NCI-H82 treated with DMSO at 0.1 percent for 48 hours (cell line): ENCODE measurements around the gene APAF1.

ENCODE experiments used
- DNase-seq: peaks from one replicate; lab custom pipeline; 2025; ENCODE audit not compliant: unreplicated experiment; lab: John Stamatoyannopoulos, UW

Gene APAF1

GRCh38 chr12:98725476-98726247, 80.6 kb downstream of the APAF1 start:
- DNase-seq: no peak

- DNase-seq: no peak
Measured at GRCh38 chr12:98727196-98727595, 82.1 kb downstream of the APAF1 start.

GRCh38 chr12:98730412-98730811, 85.3 kb downstream of the APAF1 start:
- DNase-seq: no peak

- DNase-seq: no peak
Measured at GRCh38 chr12:98733667-98734350, 88.7 kb downstream of the APAF1 start.

GRCh38 chr12:98735821-98736220, 90.7 kb downstream of the APAF1 start:
- DNase-seq: peak; percentile 38

- DNase-seq: peak; percentile 71
Measured at GRCh38 chr12:98736352-98737321, 91.5 kb downstream of the APAF1 start.

GRCh38 chr12:98737322-98737712, 92.2 kb downstream of the APAF1 start:
- DNase-seq: no peak

- DNase-seq: no peak
Measured at GRCh38 chr12:98738002-98738401, 92.9 kb downstream of the APAF1 start.

GRCh38 chr12:98738539-98738938, 93.4 kb downstream of the APAF1 start:
- DNase-seq: no peak

- no peak for DNase-seq
Measured at GRCh38 chr12:98740751-98741150, 95.7 kb downstream of the APAF1 start.

- DNase-seq: no peak
Measured at GRCh38 chr12:98741196-98741555, 96.1 kb downstream of the APAF1 start.

- peak; percentile 4 for DNase-seq
Measured at GRCh38 chr12:98741556-98742265, 96.6 kb downstream of the APAF1 start.

- peak; percentile 24 for DNase-seq
Measured at GRCh38 chr12:98743362-98743953, 98.4 kb downstream of the APAF1 start.

GRCh38 chr12:98744680-98745079, 99.6 kb downstream of the APAF1 start:
- DNase-seq: no peak

- no peak for DNase-seq
Measured at GRCh38 chr12:98745578-98746391, 100.7 kb downstream of the APAF1 start.

GRCh38 chr12:98748463-98748862, 103.4 kb downstream of the APAF1 start:
- DNase-seq: no peak

- DNase-seq: no peak
Measured at GRCh38 chr12:98750511-98750910, 105.4 kb downstream of the APAF1 start.

- DNase-seq: no peak
Measured at GRCh38 chr12:98751580-98752115, 106.6 kb downstream of the APAF1 start.

GRCh38 chr12:98752726-98753125, 107.6 kb downstream of the APAF1 start:
- no peak for DNase-seq
